ENCODE data around the gene BOLL. TPM values are rescaled to one million over a fixed set of nuclear protein-coding genes. Genes with fewer than 3 reads are reported as not detected.
"Not testable (repeated sequence)": the region's sequence is repeated elsewhere in the genome, so short reads cannot be mapped to it uniquely, and the experiment has no call there.

Gene BOLL
- 1.6 TPM for polyA plus RNA-seq (ENCODE audit: insufficient read length)

GRCh38 chr2:197784956-197785941 lies at the start of gene BOLL:
TSS of gene BOLL (minus strand) at chr2:197785319. CDS start at chr2:197781850, 3,469 bp downstream.
- DNase-seq (ENCODE audit: low read depth): no peak

GRCh38 chr2:197834771-197835170 lies 49.7 kb upstream of the BOLL start:
- DNase-seq (ENCODE audit: low read depth): not testable (repeated sequence)

GRCh38 chr2:197828464-197829135 lies 43.5 kb upstream of the BOLL start:
- no peak for DNase-seq (ENCODE audit: low read depth)

GRCh38 chr2:197827618-197828017 lies 42.5 kb upstream of the BOLL start:
- no peak for DNase-seq (ENCODE audit: low read depth)

GRCh38 chr2:197822333-197822732 lies 37.2 kb upstream of the BOLL start:
- DNase-seq (ENCODE audit: low read depth): no peak

GRCh38 chr2:197821550-197822289 lies 36.6 kb upstream of the BOLL start:
- DNase-seq (ENCODE audit: low read depth): no peak

GRCh38 chr2:197814526-197814925 lies 29.4 kb upstream of the BOLL start:
- DNase-seq (ENCODE audit: low read depth): no peak

- no peak for DNase-seq (ENCODE audit: low read depth)
Observed at GRCh38 chr2:197813093-197813787, 28.1 kb upstream of the BOLL start.

GRCh38 chr2:197810491-197810890 lies 25.4 kb upstream of the BOLL start:
- no peak for DNase-seq (ENCODE audit: low read depth)

GRCh38 chr2:197810016-197810415 lies 24.9 kb upstream of the BOLL start:
- DNase-seq (ENCODE audit: low read depth): no peak

- DNase-seq (ENCODE audit: low read depth): no peak
Observed at GRCh38 chr2:197809064-197809463, 23.9 kb upstream of the BOLL start.

GRCh38 chr2:197805715-197806633 lies 20.9 kb upstream of the BOLL start:
- DNase-seq (ENCODE audit: low read depth): no peak

- DNase-seq (ENCODE audit: low read depth): no peak
Observed at GRCh38 chr2:197804758-197805714, 19.9 kb upstream of the BOLL start.

- no peak for DNase-seq (ENCODE audit: low read depth)
Observed at GRCh38 chr2:197804049-197804757, 19.1 kb upstream of the BOLL start, which contains the start of gene PLCL1. TSS of gene PLCL1 (plus strand) at chr2:197804593.

- DNase-seq (ENCODE audit: low read depth): no peak
Observed at GRCh38 chr2:197803033-197803444, 17.9 kb upstream of the BOLL start.

- no peak for DNase-seq (ENCODE audit: low read depth)
Observed at GRCh38 chr2:197801033-197801432, 15.9 kb upstream of the BOLL start.

GRCh38 chr2:197800091-197800490 lies 15.0 kb upstream of the BOLL start:
- DNase-seq (ENCODE audit: low read depth): no peak

GRCh38 chr2:197799068-197799467 lies 13.9 kb upstream of the BOLL start:
- no peak for DNase-seq (ENCODE audit: low read depth)

Measured in forelimb muscle (tissue), 1 donor.